Coronary artery (tissue), 2 donors: ENCODE data around the gene IQCK.

ENCODE experiments used
- DNase-seq: peaks from one replicate; pipeline ENCODE4 v3.0.0-alpha.2; 2017; ENCODE audit warnings: low spot score
- H3K27ac ChIP-seq, 2 donors: fragments of 200-600 bp; sonication (generic); one replicate each; pipeline ENCODE4 v1.5.1; 2016 to 2019
- H3K4me3 ChIP-seq: fragments of 200-600 bp; sonication (generic); 2 replicates; pipeline ENCODE4 v1.5.1; 2016; ENCODE audit warnings: mild to moderate bottlenecking, moderate library complexity
- TF ChIP-seq, protein P1 (sequence below): fragments of 200-600 bp; sonication (generic); IDR thresholded peaks from one replicate; pipeline ENCODE4 v1.5.1; 2019; ENCODE audit warnings: antibody characterized with exemption

Gene IQCK

DNA sequence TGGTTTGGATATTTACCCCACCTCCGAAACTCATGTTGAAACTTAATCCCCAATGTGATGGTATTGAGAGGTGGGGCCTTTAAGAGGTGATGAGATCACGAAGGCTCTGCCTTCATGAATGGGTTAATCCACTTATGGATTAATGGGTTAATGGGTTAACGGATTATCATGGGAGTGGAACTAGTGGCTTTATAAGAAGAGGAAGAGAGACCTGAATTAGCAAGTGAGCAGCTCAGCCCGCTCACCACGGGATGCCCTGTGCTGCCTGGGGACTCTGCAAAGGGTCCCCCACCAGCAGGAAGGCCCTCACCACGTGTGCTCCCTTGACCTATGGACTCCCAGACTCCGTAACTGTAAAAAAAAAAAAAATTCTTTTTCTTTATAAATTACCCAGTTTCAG, 183.1 kb downstream of the IQCK start:
- DNase-seq, result no peak
- Histone ChIP-seq H3K27ac (no peak overlapping the region), H3K4me3 (no peak overlapping the region)
- TF ChIP-seq, protein P1, sequence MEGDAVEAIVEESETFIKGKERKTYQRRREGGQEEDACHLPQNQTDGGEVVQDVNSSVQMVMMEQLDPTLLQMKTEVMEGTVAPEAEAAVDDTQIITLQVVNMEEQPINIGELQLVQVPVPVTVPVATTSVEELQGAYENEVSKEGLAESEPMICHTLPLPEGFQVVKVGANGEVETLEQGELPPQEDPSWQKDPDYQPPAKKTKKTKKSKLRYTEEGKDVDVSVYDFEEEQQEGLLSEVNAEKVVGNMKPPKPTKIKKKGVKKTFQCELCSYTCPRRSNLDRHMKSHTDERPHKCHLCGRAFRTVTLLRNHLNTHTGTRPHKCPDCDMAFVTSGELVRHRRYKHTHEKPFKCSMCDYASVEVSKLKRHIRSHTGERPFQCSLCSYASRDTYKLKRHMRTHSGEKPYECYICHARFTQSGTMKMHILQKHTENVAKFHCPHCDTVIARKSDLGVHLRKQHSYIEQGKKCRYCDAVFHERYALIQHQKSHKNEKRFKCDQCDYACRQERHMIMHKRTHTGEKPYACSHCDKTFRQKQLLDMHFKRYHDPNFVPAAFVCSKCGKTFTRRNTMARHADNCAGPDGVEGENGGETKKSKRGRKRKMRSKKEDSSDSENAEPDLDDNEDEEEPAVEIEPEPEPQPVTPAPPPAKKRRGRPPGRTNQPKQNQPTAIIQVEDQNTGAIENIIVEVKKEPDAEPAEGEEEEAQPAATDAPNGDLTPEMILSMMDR, result no peak

DNA sequence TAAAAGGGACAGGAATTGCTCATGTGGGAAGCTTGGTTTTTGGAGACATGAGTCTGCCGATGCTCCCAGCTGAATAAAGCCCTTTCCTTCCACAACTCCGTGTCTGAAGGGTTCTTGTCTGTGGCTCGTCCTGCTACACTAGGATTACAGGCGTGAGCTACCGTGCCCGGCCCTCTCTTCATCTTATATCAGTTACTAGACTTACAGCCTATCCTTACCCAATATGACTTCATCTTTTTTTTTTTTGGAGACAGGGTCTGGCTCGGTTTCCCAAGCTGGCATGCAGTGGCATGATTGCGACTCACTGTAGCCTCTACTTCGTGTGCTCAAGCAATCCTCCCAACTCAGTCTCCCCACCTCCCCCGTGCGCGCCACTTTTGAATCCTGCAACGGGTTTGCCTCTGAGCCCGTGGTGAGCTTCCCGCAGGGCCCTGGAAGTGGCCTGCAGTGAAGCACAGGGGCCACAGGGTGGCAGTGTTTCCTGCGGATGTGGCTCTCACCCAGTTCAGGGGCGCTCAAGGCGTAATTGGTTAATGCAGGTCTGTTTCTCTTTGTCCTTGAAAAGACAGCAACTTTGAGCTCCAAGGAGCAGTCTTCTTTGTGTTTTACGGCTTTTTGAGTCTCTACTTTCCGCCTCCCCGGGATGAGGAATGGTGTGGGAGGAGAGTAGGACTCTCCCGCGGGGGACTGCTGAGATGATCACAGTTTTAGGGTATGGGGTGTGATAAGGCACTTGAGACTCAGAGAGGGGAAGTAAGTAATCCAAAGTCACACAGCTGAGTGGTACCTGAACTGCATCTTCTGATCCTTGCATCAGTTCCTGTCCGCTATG, 189.3 kb downstream of the IQCK start:
- TF ChIP-seq, protein P1, result peak; percentile 74
- no peak for DNase-seq
- Histone ChIP-seq H3K27ac (no peak overlapping the region), H3K4me3 (peak overlapping the region; percentile 50)
